ENCODE measurements around the gene BAHCC1.

GRCh38 chr17:81463506-81463905 is 68.2 kb downstream of the BAHCC1 start:
- no peak for TF ChIP-seq RARB (CRISPR knock-in tag; IDR thresholded peaks at IDR 0.05)
- TF ChIP-seq ZNF8 (CRISPR knock-in tag; IDR thresholded peaks at IDR 0.05), result no peak
- TF ChIP-seq ZFP30 (CRISPR knock-in tag; IDR thresholded peaks at IDR 0.05), result no peak
- TF ChIP-seq GLIS3 (CRISPR knock-in tag; IDR thresholded peaks at IDR 0.05), result no peak
- TF ChIP-seq ZFP3 (CRISPR knock-in tag; IDR thresholded peaks at IDR 0.05), result no peak
- no peak for TF ChIP-seq OSR1 (CRISPR knock-in tag; IDR thresholded peaks at IDR 0.05)
- TF ChIP-seq CREB5 (CRISPR knock-in tag; IDR thresholded peaks at IDR 0.05; ENCODE audit: low read depth), result no peak
- no peak for TF ChIP-seq ZC3H10 (CRISPR knock-in tag; IDR thresholded peaks at IDR 0.05)
- no peak for TF ChIP-seq ESRRG (CRISPR knock-in tag; IDR thresholded peaks at IDR 0.05)
- no peak for TF ChIP-seq PPARA (CRISPR knock-in tag; IDR thresholded peaks at IDR 0.05; ENCODE audit: borderline replicate concordance)
- TF ChIP-seq ARNTL (CRISPR knock-in tag; IDR thresholded peaks at IDR 0.05; ENCODE audit: borderline replicate concordance, low read depth), result no peak
- TF ChIP-seq TCF4 (CRISPR knock-in tag; IDR thresholded peaks at IDR 0.05; ENCODE audit: borderline replicate concordance), result no peak

Measured in SK-N-SH treated with all-trans-retinoic acid at 6 μM for 48 hours (cell line).